Endothelial cell (in vitro differentiated cells): ENCODE measurements around the gene ADAMTSL5. TPM values are rescaled to one million over a fixed set of nuclear protein-coding genes. Genes with fewer than 3 reads are reported as not detected.

ENCODE experiments used
- DNase-seq: peaks from one replicate; pipeline ENCODE4 v3.0.0; 2021; ENCODE audit warnings: low spot score
- H3K27ac Mint-ChIP-seq: one replicate; pipeline ENCODE4 v1.8.0; 2021; ENCODE audit warnings: mixed read lengths, inconsistent platforms; ENCODE audit not compliant: unreplicated experiment
- H3K27me3 Mint-ChIP-seq: one replicate; pipeline ENCODE4 v1.8.0; 2021; ENCODE audit warnings: mild to moderate bottlenecking, moderate library complexity, mixed read lengths, inconsistent platforms; ENCODE audit not compliant: unreplicated experiment
- H3K36me3 Mint-ChIP-seq: one replicate; pipeline ENCODE4 v1.8.0; 2021; ENCODE audit warnings: mild to moderate bottlenecking, low read depth, mixed read lengths, inconsistent platforms; ENCODE audit not compliant: unreplicated experiment
- H3K4me1 Mint-ChIP-seq: one replicate; pipeline ENCODE4 v1.8.0; 2021; ENCODE audit warnings: mild to moderate bottlenecking, mixed read lengths, inconsistent platforms; ENCODE audit not compliant: unreplicated experiment
- H3K4me3 Mint-ChIP-seq: one replicate; pipeline ENCODE4 v1.8.0; 2021; ENCODE audit warnings: mild to moderate bottlenecking, mixed read lengths, inconsistent platforms; ENCODE audit not compliant: unreplicated experiment
- H3K9me3 Mint-ChIP-seq: one replicate; pipeline ENCODE4 v1.8.0; 2021; ENCODE audit warnings: mixed read lengths, inconsistent platforms; ENCODE audit not compliant: unreplicated experiment
- CTCF ChIP-seq: fragments of 200-600 bp; sonication (generic); IDR thresholded peaks from one replicate; pipeline ENCODE4 v1.5.0; 2021; ENCODE audit warnings: antibody characterized with exemption; ENCODE audit not compliant: unreplicated experiment
- total RNA-seq: library from RNA; stranded (reverse); fragmentation: NEBNext Ultra II Directional; extraction: Animal tissue kit (Norgen Biotek cat#: 25700); gene quantifications from one replicate; pipeline ENCODE4 v1.2.1, GENCODE V29; 2021; ENCODE audit not compliant: unreplicated experiment

Gene ADAMTSL5
- total RNA-seq, 1 donor from 2014 or later = 0.18 TPM

- Mint-ChIP-seq H3K27me3 (peaks cover 9% of the 10 kb centered on the region), H3K36me3 (no peaks in the 10 kb centered on the region), H3K27ac (no peak overlapping the region), H3K4me1 (no peaks in the 10 kb centered on the region), H3K4me3 (no peak overlapping the region), H3K9me3 (no peaks in the 10 kb centered on the region)
- no peak for DNase-seq
- TF ChIP-seq CTCF = no peak
These were observed 43.7 kb upstream of the ADAMTSL5 start for GRCh38 chr19:1556390-1557070.

GRCh38 chr19:1555487-1556389, 42.9 kb upstream of the ADAMTSL5 start:
- H3K9me3 Mint-ChIP-seq = no peaks in the 10 kb centered on the region
- no peak for DNase-seq
- H3K36me3 Mint-ChIP-seq = no peaks in the 10 kb centered on the region
- H3K27me3 Mint-ChIP-seq = peaks cover 9% of the 10 kb centered on the region
- TF ChIP-seq CTCF = no peak
- no peak overlapping the region for H3K4me3 Mint-ChIP-seq
- no peak overlapping the region for H3K27ac Mint-ChIP-seq
- no peaks in the 10 kb centered on the region for H3K4me1 Mint-ChIP-seq

DNA sequence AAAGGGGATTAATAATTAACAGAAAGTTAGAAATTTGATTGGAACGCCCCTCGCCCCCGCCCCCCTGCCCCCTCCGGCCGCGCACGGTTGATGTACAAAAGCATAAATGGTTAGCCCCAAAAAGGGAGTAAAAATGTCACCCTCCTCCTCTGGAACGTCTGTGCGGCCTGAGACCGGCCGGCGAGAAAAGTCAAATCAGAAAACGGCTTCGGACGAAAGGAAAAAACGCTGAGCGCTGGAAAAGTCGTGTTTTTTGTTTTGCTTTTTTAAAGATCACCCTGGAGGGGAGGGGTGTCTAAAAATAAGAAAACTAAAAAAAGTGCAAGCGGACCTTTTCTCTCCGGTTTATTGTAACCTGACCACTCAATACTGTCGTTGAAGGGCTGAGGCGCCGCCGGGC, 42.1 kb upstream of the ADAMTSL5 start:
- no peak for TF ChIP-seq CTCF
- Mint-ChIP-seq H3K4me1 (no peaks in the 10 kb centered on the region), H3K27ac (no peak overlapping the region), H3K27me3 (peaks cover 9% of the 10 kb centered on the region), H3K4me3 (no peak overlapping the region), H3K36me3 (no peaks in the 10 kb centered on the region), H3K9me3 (no peaks in the 10 kb centered on the region)
- DNase-seq = no peak

DNA sequence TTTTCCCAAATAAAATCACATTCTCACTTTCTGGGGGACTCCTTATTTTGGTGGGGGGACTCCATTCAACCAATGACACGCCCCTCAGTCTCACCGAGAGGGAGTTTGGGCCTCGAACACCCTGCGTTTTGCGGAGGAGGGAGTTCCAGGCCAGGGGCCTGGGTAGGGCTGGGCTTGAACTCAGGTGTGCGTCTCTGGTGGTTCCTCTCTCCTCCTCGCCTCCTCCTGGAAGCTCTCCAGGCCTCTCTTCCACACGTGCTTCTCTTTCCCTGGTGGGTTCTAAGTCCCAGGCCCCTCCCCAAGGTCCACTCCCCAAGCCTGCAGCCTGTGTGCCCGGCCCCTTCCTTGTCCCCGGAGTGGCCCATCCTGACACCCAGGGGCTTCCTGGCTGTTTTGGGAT, 40.6 kb upstream of the ADAMTSL5 start:
- Mint-ChIP-seq H3K4me1 (no peaks in the 10 kb centered on the region), H3K27ac (no peak overlapping the region), H3K36me3 (no peaks in the 10 kb centered on the region), H3K9me3 (no peaks in the 10 kb centered on the region), H3K27me3 (peaks cover 11% of the 10 kb centered on the region), H3K4me3 (no peak overlapping the region)
- DNase-seq = no peak
- TF ChIP-seq CTCF = no peak
